HepG2 (cell line): ENCODE measurements around the gene LTA. TPM values are rescaled to one million over a fixed set of nuclear protein-coding genes. Genes with fewer than 3 reads are reported as not detected.
A peak's percentile ranks its signal among the peaks of the same experiment; 100 is the strongest.

ENCODE experiments used
- ATF5 ChIP-seq: sonication (generic); formaldehyde crosslinking; IDR thresholded peaks from 2 replicates; pipeline ENCODE4 v1.4.0; 2020; ENCODE audit warnings: mild to moderate bottlenecking, low read depth, missing genetic modification reagents
- GLI4 ChIP-seq: sonication (generic); formaldehyde crosslinking; IDR thresholded peaks from 2 replicates; pipeline ENCODE4 v1.5.1; 2020; ENCODE audit warnings: missing genetic modification reagents, mild to moderate bottlenecking, moderate library complexity, borderline replicate concordance
- HOXA7 ChIP-seq: sonication (generic); formaldehyde crosslinking; IDR thresholded peaks from 2 replicates; pipeline ENCODE4 v1.8.1; 2022; ENCODE audit warnings: mild to moderate bottlenecking, missing genetic modification reagents, moderate library complexity
- ONECUT2 ChIP-seq: sonication (generic); formaldehyde crosslinking; IDR thresholded peaks from 2 replicates; pipeline ENCODE4 v1.4.0; 2020; ENCODE audit warnings: missing genetic modification reagents
- POGZ ChIP-seq: sonication (generic); formaldehyde crosslinking; IDR thresholded peaks from 2 replicates; pipeline ENCODE4 v1.4.0; 2020; ENCODE audit warnings: mild to moderate bottlenecking, missing genetic modification reagents
- PREB ChIP-seq: sonication (generic); formaldehyde crosslinking; IDR thresholded peaks from 2 replicates; pipeline ENCODE4 v1.4.0; 2020; ENCODE audit warnings: missing genetic modification reagents
- SOX6 ChIP-seq, 2 experiments: fragments of 450-650 bp in 1 of 2; sonication (generic) in 1 of 2; formaldehyde crosslinking in 1 of 2; IDR thresholded peaks; 2 replicates each; pipeline versions ENCODE4 v1.4.0 to v1.6.1; 2017 to 2020; ENCODE audit warnings: antibody characterized with exemption in 1 of 2, mild to moderate bottlenecking in 1 of 2, missing genetic modification reagents in 1 of 2
- SRY ChIP-seq: sonication (generic); formaldehyde crosslinking; IDR thresholded peaks from 2 replicates; pipeline ENCODE4 v1.8.0; 2022; ENCODE audit warnings: mild to moderate bottlenecking, missing genetic modification reagents
- ZNF20 ChIP-seq: sonication (generic); formaldehyde crosslinking; IDR thresholded peaks from 2 replicates; pipeline ENCODE4 v1.4.0; 2020; ENCODE audit warnings: mild to moderate bottlenecking, moderate library complexity, missing genetic modification reagents
- ZNF274 ChIP-seq: sonication (generic); formaldehyde crosslinking; IDR thresholded peaks from 2 replicates; pipeline ENCODE4 v1.5.1; 2020; ENCODE audit warnings: mild to moderate bottlenecking, missing genetic modification reagents
- ZNF530 ChIP-seq: sonication (generic); formaldehyde crosslinking; IDR thresholded peaks from 2 replicates; pipeline ENCODE4 v1.5.0; 2020; ENCODE audit warnings: low read depth, mild to moderate bottlenecking, missing genetic modification reagents
- ZNF567 ChIP-seq: sonication (generic); formaldehyde crosslinking; IDR thresholded peaks from 2 replicates; pipeline ENCODE4 v1.8.1; 2023; ENCODE audit warnings: mild to moderate bottlenecking, missing genetic modification reagents, borderline replicate concordance
- ZNF850 ChIP-seq: sonication (generic); formaldehyde crosslinking; conservative IDR thresholded peaks from 2 replicates; pipeline ENCODE4 v1.9.0; 2021; ENCODE audit warnings: mild to moderate bottlenecking, missing genetic modification reagents
- ZSCAN20 ChIP-seq: sonication (generic); formaldehyde crosslinking; IDR thresholded peaks from 2 replicates; pipeline ENCODE4 v1.4.0; 2020; ENCODE audit warnings: missing genetic modification reagents, mild to moderate bottlenecking, borderline replicate concordance
- ZSCAN25 ChIP-seq: sonication (generic); formaldehyde crosslinking; IDR thresholded peaks from 2 replicates; pipeline ENCODE4 v1.8.0; 2022; ENCODE audit warnings: mild to moderate bottlenecking, missing genetic modification reagents
- polyA plus RNA-seq, 8 experiments: library from polyadenylated mRNA; depleted of rRNA in 3 of 8; stranded (reverse) in 7 of 8; unstranded in 1 of 8; fragments of >200 nt; fragmentation: Illumina TruSeq in 4 of 8; extraction: Trizol in 4 of 8; gene quantifications; 2 replicates each; pipeline versions ENCODE4 v1.2.1 to v1.2.3, GENCODE V29; 2011 to 2016; ENCODE audit warnings: low read depth in 4 of 8, missing spikeins in 1 of 8, mixed read lengths in 1 of 8; ENCODE audit not compliant: insufficient read depth in 1 of 8
- total RNA-seq, 5 experiments: library from RNA; depleted of rRNA; stranded (reverse); fragments of >200 nt; fragmentation: Illumina TruSeq; extraction: Trizol; gene quantifications; 2 replicates each; pipeline ENCODE4 v1.2.3, GENCODE V29; 2016; ENCODE audit warnings: low read depth in 1 of 5
- TF ChIP-seq, protein P1 (sequence below), 2 experiments: sonication (generic) in 1 of 2; formaldehyde crosslinking in 1 of 2; IDR thresholded peaks; 2 replicates each; pipeline versions ENCODE4 v1.6.1 to v1.9.0; 2014 to 2022; ENCODE audit warnings: antibody characterized with exemption in 1 of 2, borderline replicate concordance in 1 of 2, inconsistent platforms in 1 of 2, low read depth in 1 of 2, missing genetic modification reagents in 1 of 2
- TF ChIP-seq, protein P2 (sequence below): sonication (generic); formaldehyde crosslinking; IDR thresholded peaks from 2 replicates; pipeline ENCODE4 v1.4.0; 2020; ENCODE audit warnings: missing genetic modification reagents

Gene LTA
- total and polyA plus RNA-seq, 2 of the 13 experiments (the other 11 are each of a cell fraction or from before 2014, with no cell fraction given), result 0.09 TPM; not detected in 1

GRCh38 chr6:31580807-31581433 is 8.8 kb downstream of the LTA start (continued):
- TF ChIP-seq ZNF567, result peak; percentile 75; the same call in 1 of the 2 replicates
- no peak for TF ChIP-seq GLI4 (CRISPR knock-in tag)
- TF ChIP-seq HOXA7, result no peak
- TF ChIP-seq PREB (CRISPR knock-in tag), result no peak
- no peak for TF ChIP-seq ZSCAN25 (CRISPR knock-in tag)
- peak; percentile 56; the same call in 1 of the 2 replicates for TF ChIP-seq SRY (CRISPR knock-in tag)
- TF ChIP-seq SOX6 (IDR thresholded peaks at IDR 0.05), result no peak
- TF ChIP-seq SOX6 (CRISPR knock-in tag; IDR thresholded peaks at IDR 0.05), result peak; percentile 62
- TF ChIP-seq ZNF530 (CRISPR knock-in tag), result peak; percentile 81; the same call in 1 of the 2 replicates
- TF ChIP-seq ONECUT2 (CRISPR knock-in tag), result no peak
- peak; percentile 29; the same call in 1 of the 2 replicates for TF ChIP-seq ZSCAN20 (CRISPR knock-in tag)
- peak; percentile 71; the same call in 1 of the 2 replicates for TF ChIP-seq POGZ (CRISPR knock-in tag)
- 0 out of 2 replicates have a peak, but pooled peaks have one; percentile 16 for TF ChIP-seq ZNF850 (CRISPR knock-in tag)
- TF ChIP-seq ATF5 (CRISPR knock-in tag), result no peak
- TF ChIP-seq, protein P1, sequence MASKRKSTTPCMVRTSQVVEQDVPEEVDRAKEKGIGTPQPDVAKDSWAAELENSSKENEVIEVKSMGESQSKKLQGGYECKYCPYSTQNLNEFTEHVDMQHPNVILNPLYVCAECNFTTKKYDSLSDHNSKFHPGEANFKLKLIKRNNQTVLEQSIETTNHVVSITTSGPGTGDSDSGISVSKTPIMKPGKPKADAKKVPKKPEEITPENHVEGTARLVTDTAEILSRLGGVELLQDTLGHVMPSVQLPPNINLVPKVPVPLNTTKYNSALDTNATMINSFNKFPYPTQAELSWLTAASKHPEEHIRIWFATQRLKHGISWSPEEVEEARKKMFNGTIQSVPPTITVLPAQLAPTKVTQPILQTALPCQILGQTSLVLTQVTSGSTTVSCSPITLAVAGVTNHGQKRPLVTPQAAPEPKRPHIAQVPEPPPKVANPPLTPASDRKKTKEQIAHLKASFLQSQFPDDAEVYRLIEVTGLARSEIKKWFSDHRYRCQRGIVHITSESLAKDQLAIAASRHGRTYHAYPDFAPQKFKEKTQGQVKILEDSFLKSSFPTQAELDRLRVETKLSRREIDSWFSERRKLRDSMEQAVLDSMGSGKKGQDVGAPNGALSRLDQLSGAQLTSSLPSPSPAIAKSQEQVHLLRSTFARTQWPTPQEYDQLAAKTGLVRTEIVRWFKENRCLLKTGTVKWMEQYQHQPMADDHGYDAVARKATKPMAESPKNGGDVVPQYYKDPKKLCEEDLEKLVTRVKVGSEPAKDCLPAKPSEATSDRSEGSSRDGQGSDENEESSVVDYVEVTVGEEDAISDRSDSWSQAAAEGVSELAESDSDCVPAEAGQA (IDR thresholded peaks at IDR 0.05; ENCODE audit: low read depth), result 0 out of 2 replicates have a peak, but pooled peaks have one; percentile 15
- TF ChIP-seq, protein P1 (CRISPR knock-in tag; IDR thresholded peaks at IDR 0.05; ENCODE audit: borderline replicate concordance), result peak; percentile 75; the same call in 1 of the 2 replicates
- peak; percentile 84; the same call in 1 of the 2 replicates for TF ChIP-seq ZNF274 (CRISPR knock-in tag)
- no peak for TF ChIP-seq ZNF20 (CRISPR knock-in tag)
- TF ChIP-seq, protein P2, sequence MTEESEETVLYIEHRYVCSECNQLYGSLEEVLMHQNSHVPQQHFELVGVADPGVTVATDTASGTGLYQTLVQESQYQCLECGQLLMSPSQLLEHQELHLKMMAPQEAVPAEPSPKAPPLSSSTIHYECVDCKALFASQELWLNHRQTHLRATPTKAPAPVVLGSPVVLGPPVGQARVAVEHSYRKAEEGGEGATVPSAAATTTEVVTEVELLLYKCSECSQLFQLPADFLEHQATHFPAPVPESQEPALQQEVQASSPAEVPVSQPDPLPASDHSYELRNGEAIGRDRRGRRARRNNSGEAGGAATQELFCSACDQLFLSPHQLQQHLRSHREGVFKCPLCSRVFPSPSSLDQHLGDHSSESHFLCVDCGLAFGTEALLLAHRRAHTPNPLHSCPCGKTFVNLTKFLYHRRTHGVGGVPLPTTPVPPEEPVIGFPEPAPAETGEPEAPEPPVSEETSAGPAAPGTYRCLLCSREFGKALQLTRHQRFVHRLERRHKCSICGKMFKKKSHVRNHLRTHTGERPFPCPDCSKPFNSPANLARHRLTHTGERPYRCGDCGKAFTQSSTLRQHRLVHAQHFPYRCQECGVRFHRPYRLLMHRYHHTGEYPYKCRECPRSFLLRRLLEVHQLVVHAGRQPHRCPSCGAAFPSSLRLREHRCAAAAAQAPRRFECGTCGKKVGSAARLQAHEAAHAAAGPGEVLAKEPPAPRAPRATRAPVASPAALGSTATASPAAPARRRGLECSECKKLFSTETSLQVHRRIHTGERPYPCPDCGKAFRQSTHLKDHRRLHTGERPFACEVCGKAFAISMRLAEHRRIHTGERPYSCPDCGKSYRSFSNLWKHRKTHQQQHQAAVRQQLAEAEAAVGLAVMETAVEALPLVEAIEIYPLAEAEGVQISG, result peak; percentile 76
